Smooth muscle cell (in vitro differentiated cells): ENCODE measurements around the gene ATPAF1. TPM values are rescaled to one million over a fixed set of nuclear protein-coding genes. Genes with fewer than 3 reads are reported as not detected.

Experiments
- DNase-seq: peaks from one replicate; lab custom pipeline; 2025; ENCODE audit not compliant: unreplicated experiment; lab: John Stamatoyannopoulos, UW
- H2AFZ ChIP-seq: fragments of 200-600 bp; sonication (generic); 2 replicates; pipeline ENCODE4 v1.6.0; 2016; ENCODE audit warnings: antibody characterized with exemption, low read depth, mild to moderate bottlenecking
- H3F3A ChIP-seq: fragments of 200-600 bp; sonication (generic); 2 replicates; pipeline ENCODE4 v1.6.0; 2017; ENCODE audit warnings: antibody characterized with exemption, low read depth
- H3K27ac ChIP-seq: fragments of 200-600 bp; sonication (generic); 2 replicates; pipeline ENCODE4 v1.5.1; 2016; ENCODE audit warnings: low read depth, mild to moderate bottlenecking
- H3K27me3 ChIP-seq: fragments of 200-600 bp; sonication (generic); 2 replicates; pipeline ENCODE4 v1.6.1; 2016; ENCODE audit warnings: low read depth, mild to moderate bottlenecking
- H3K36me3 ChIP-seq: fragments of 200-600 bp; sonication (generic); 2 replicates; pipeline ENCODE4 v1.5.1; 2016; ENCODE audit warnings: low read depth
- H3K4me1 ChIP-seq: fragments of 200-600 bp; sonication (generic); 2 replicates; pipeline ENCODE4 v1.5.1; 2016; ENCODE audit warnings: low read depth
- H3K4me2 ChIP-seq: fragments of 200-600 bp; sonication (generic); 2 replicates; pipeline ENCODE4 v1.6.0; 2016; ENCODE audit warnings: mild to moderate bottlenecking
- H3K4me3 ChIP-seq: fragments of 200-600 bp; sonication (generic); 2 replicates; pipeline ENCODE4 v1.5.1; 2016; ENCODE audit warnings: mild to moderate bottlenecking
- H3K79me2 ChIP-seq: fragments of 200-600 bp; sonication (generic); 2 replicates; pipeline ENCODE4 v1.6.0; 2016; ENCODE audit warnings: low read depth, mild to moderate bottlenecking
- H3K9ac ChIP-seq: fragments of 200-600 bp; sonication (generic); 2 replicates; pipeline ENCODE4 v1.6.0; 2016; ENCODE audit warnings: low read depth
- H3K9me3 ChIP-seq: fragments of 200-600 bp; sonication (generic); replicated peaks from 2 replicates; pipeline ENCODE4 v1.5.1; 2016; ENCODE audit warnings: low read depth
- H4K20me1 ChIP-seq: fragments of 200-600 bp; sonication (generic); 2 replicates; pipeline ENCODE4 v1.6.0; 2016; ENCODE audit warnings: low read depth
- CTCF ChIP-seq: fragments of 200-600 bp; sonication (generic); IDR thresholded peaks from 2 replicates; pipeline ENCODE4 v1.5.1; 2017; ENCODE audit warnings: borderline replicate concordance, mild to moderate bottlenecking, antibody characterized with exemption; ENCODE audit not compliant: insufficient read depth, poor library complexity, severe bottlenecking
- WGBS: methylation state at CpG from one replicate; pipeline ENCODE4 v1.1.7; 2016; ENCODE audit warnings: low lambda C conversion rate; 5-methylcytosine and 5-hydroxymethylcytosine counted together
- polyA plus RNA-seq: library from polyadenylated mRNA; unstranded; fragments of >200 nt; fragmentation: Nextera tagmentation; extraction: Ambion mirVana; gene quantifications from 2 replicates; pipeline ENCODE4 v1.2.1, GENCODE V29; 2016
- total RNA-seq: library from RNA; depleted of rRNA; stranded (reverse); fragments of >200 nt; gene quantifications from 2 replicates; pipeline ENCODE4 v1.2.3, GENCODE V29; 2014

The ATPAF1 gene
- total and polyA plus RNA-seq, 2 experiments from 2014 or later, result 22.2 to 31.2 TPM

- TF ChIP-seq CTCF, result no peak
- Histone ChIP-seq H3K4me2 (no peak overlapping the region), H3K27me3 (no peaks in the 10 kb centered on the region), H3K36me3 (no peaks in the 10 kb centered on the region), H3K4me1 (peaks cover 4% of the 10 kb centered on the region), H3K79me2 (no peaks in the 10 kb centered on the region), H3K27ac (peak overlapping the region; percentile 17), H2AFZ (no peak overlapping the region), H3K9ac (no peak overlapping the region), H3K9me3 (no peaks in the 10 kb centered on the region), H4K20me1 (no peaks in the 10 kb centered on the region), H3K4me3 (no peak overlapping the region), H3F3A (peaks cover 6% of the 10 kb centered on the region)
- 57% methylated on average over 7 of the region's 7 CpGs for WGBS
- DNase-seq, result no peak
Measured at GRCh38 chr1:46621930-46622329, 46.2 kb downstream of the ATPAF1 start.

DNA sequence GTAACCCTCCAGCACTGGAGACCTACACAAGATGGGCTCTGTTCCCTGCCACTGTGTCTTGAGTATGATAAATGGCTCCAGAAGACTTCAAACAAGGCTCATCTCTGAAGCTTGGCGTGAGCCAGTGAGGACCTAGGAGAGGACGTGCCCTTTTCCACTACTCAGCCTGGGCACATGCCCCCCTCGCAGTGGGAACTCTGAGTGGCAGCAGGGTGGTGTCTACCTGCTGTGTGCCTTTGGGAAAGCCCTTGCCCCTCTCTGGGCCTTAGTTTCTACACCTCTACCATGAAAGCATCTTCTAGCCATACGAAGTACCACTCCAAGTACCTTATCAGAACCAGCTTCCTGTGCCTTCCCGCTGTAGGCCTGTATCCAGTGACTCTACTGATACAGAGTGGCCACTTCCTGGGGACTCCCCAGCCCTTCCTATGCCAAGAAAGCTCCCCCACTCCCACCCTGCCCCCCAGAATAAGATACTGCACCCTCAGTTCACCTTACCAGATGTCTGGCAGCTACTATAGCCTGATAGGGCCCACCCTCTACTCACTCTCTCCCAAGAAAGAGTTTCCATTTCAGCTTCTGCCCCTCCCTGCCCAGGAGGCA lies 48.4 kb downstream of the ATPAF1 start:
- H3K79me2 ChIP-seq, result peaks cover 9% of the 10 kb centered on the region
- H3K9ac ChIP-seq, result no peak overlapping the region
- no peaks in the 10 kb centered on the region for H3K27me3 ChIP-seq
- TF ChIP-seq CTCF, result no peak
- peaks cover 6% of the 10 kb centered on the region for H3F3A ChIP-seq
- H3K36me3 ChIP-seq, result no peaks in the 10 kb centered on the region
- no peak for DNase-seq
- WGBS, result 87% methylated on average over 5 of the region's 5 CpGs
- H3K4me1 ChIP-seq, result peaks cover 12% of the 10 kb centered on the region
- no peak overlapping the region for H3K27ac ChIP-seq
- no peak overlapping the region for H3K4me3 ChIP-seq
- no peak overlapping the region for H2AFZ ChIP-seq
- peaks cover 12% of the 10 kb centered on the region for H4K20me1 ChIP-seq
- H3K9me3 ChIP-seq, result no peaks in the 10 kb centered on the region
- no peak overlapping the region for H3K4me2 ChIP-seq

DNA sequence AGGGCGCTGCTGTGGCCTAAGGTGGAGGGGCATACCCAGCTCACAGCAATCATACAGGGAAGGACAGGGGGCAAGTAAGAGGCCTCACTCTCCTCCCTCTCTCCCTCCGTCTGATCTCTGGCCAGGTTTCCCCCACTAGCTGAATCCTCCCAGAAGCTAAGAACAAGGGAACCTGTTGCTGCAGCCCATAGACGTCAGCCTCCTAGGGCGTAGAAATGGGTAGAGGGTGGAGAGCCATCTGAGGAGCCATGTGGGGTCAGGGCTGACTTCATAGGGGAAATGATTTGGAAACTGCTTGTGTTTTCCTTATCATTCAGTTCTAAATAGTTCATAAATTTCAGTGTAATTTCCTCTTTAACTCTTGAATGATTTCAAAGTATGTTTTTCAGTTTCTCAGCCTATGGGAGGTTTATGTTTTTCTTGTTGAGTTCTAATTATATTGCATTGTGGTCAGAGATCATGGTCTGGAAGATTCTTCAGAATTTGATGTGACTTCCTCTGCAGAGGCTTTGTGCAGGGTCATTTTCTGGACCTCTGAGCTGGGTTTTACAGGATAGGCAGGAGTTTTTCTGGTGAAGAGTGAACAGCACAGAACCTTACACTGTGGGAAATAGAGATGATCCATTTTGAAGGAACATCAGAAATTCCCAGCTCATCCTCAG lies 49.3 kb downstream of the ATPAF1 start:
- no peak overlapping the region for H3K4me3 ChIP-seq
- no peak for TF ChIP-seq CTCF

More for the DNA sequence above, 49.3 kb downstream of the ATPAF1 start:
- Histone ChIP-seq H3K27me3 (no peaks in the 10 kb centered on the region), H4K20me1 (peaks cover 14% of the 10 kb centered on the region), H3K79me2 (peaks cover 9% of the 10 kb centered on the region), H3K36me3 (no peaks in the 10 kb centered on the region), H3F3A (peaks cover 6% of the 10 kb centered on the region), H3K4me2 (no peak overlapping the region), H3K4me1 (peaks cover 11% of the 10 kb centered on the region), H3K9ac (no peak overlapping the region), H3K9me3 (no peaks in the 10 kb centered on the region), H3K27ac (no peak overlapping the region), H2AFZ (no peak overlapping the region)
- 85% methylated on average over 4 of the region's 4 CpGs for WGBS
- no peak for DNase-seq
